NCI-H2227 (cell line): ENCODE measurements around the gene DNTTIP2.
"Not testable (repeated sequence)": the region's sequence is repeated elsewhere in the genome, so short reads cannot be mapped to it uniquely, and the experiment has no call there.

Experiments used
- DNase-seq: peaks from one replicate; lab custom pipeline; 2025; ENCODE audit not compliant: unreplicated experiment; lab: John Stamatoyannopoulos, UW

Gene DNTTIP2, protein sequence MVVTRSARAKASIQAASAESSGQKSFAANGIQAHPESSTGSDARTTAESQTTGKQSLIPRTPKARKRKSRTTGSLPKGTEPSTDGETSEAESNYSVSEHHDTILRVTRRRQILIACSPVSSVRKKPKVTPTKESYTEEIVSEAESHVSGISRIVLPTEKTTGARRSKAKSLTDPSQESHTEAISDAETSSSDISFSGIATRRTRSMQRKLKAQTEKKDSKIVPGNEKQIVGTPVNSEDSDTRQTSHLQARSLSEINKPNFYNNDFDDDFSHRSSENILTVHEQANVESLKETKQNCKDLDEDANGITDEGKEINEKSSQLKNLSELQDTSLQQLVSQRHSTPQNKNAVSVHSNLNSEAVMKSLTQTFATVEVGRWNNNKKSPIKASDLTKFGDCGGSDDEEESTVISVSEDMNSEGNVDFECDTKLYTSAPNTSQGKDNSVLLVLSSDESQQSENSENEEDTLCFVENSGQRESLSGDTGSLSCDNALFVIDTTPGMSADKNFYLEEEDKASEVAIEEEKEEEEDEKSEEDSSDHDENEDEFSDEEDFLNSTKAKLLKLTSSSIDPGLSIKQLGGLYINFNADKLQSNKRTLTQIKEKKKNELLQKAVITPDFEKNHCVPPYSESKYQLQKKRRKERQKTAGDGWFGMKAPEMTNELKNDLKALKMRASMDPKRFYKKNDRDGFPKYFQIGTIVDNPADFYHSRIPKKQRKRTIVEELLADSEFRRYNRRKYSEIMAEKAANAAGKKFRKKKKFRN

GRCh38 chr1:93878889-93879586, at the start of gene DNTTIP2:
TSS of gene DNTTIP2 (minus strand) at chr1:93879206. CDS start at chr1:93879148, 58 bp downstream.
- DNase-seq: peak; percentile 97

DNA sequence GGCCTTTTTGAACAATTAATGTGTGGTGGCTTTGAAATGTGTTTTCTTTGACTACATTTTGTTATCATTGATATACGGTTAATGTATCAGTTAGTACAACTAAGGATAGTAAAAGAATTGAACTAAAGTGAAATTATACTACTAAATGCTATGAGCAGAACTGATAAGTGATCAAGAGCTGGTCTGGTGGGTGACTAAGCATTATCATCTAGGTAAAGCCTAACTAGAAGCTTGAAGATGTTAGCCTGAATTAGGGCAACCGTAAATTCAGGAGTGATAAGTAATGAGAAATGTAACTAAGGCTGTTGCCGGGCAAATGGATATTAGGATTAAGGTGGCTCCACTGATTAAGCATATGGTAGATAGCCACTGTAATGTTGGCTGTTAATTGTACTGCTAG, 46.2 kb upstream of the DNTTIP2 start:
- no peak for DNase-seq

GRCh38 chr1:93919780-93920179, 40.8 kb upstream of the DNTTIP2 start:
- DNase-seq: no peak

DNA sequence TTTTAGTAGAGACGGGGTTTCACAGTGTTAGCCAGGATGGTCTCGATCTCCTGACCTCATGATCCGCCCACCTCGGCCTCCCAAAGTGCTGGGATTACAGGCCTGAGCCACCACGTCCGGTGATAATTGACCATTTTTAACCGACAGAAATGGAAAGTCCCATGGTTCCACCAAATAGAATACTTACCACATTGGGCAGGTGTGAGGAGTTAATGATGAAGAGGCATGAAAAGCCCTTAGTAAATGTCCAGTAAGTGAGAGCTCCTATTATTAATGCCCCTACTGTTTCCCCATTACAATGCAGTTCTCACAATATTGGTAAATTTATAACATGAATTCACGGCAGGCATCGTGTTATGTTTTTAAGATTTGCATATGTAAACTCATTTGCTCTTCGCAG, 38.3 kb upstream of the DNTTIP2 start:
- no peak for DNase-seq

DNA sequence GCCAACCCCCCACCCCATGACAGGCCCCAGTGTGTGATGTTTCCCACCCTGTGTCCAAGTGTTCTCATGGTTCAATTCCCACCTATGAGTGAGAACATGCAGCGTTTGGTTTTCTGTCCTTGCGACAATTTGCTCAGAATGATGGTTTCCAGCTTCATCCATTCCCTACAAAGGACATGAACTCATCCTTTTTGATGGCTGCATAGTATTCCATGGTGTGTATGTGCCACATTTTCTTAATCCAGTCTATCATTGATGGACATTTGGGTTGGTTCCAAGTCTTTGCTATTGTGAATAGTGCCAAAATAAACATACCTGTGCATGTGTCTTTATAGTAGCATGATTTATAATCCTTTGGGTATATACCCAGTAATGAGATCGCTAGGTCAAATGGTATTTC, 31.9 kb upstream of the DNTTIP2 start:
- not testable (repeated sequence) for DNase-seq

- DNase-seq: no peak
Measured at GRCh38 chr1:93910305-93910704, 31.3 kb upstream of the DNTTIP2 start.

- DNase-seq: peak; percentile 96
Measured at GRCh38 chr1:93909146-93910050, 30.4 kb upstream of the DNTTIP2 start, which contains the start of gene GCLM. TSS of gene GCLM (minus strand) at chr1:93909430. CDS start at chr1:93909163, 267 bp downstream.

DNA sequence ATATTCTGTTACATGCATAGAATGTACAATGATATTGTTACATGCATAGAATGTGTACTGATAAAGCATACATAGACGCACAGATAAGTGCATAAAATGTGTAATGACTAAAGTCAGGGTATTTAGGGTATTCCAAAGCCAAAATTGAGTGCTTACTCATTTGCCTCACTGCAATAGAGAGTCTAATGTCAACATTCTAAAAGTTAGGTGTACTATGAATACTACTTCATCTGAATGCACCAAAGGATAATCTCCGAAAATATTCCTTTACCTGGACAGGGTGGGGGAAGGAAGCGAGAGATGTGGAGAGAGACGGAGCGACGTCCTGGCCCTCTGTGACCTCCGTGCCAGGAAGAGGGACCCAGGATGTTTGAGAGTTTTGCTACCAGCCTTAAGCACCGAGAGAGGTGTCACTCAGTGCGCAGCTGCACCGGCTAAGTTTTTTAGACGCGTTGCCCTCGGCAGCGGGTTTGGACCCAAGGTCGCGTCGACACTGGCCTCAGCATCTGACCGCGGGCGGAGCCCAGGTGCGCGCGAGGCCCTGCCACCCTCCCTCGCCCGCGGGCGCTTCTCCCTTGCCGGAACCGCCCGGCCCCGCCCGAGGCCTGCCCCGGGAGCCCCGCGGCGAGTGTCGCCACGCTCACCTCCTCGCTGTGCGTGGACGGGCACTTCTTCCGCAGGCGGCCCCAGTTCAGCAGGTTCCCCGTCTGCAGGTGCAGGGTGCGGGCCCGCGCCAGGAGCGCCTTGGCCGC, 29.6 kb upstream of the DNTTIP2 start:
- DNase-seq: peak; percentile 65

DNA sequence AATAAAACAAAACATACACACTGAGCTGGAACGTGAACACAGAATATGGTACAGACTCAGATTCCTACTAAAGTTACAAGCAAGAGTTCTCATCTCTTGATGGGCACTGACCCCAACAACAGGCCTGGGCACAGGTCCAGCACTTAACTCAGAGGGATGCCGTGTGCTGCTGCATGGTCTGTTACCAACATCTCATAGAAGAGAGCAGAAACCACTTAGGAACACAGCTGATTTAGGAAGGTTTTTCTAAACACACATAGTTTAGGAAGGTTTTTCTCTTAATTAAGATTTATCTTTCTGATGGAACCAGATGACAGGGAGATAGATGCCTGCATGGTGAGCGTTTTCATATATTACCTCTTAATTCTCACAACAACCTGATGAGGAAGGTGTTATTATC, 28.7 kb upstream of the DNTTIP2 start:
- peak; percentile 7 for DNase-seq

- DNase-seq: no peak
Measured at GRCh38 chr1:93906480-93906879, 27.5 kb upstream of the DNTTIP2 start.

- DNase-seq: no peak
Measured at GRCh38 chr1:93905734-93906133, 26.7 kb upstream of the DNTTIP2 start.

DNA sequence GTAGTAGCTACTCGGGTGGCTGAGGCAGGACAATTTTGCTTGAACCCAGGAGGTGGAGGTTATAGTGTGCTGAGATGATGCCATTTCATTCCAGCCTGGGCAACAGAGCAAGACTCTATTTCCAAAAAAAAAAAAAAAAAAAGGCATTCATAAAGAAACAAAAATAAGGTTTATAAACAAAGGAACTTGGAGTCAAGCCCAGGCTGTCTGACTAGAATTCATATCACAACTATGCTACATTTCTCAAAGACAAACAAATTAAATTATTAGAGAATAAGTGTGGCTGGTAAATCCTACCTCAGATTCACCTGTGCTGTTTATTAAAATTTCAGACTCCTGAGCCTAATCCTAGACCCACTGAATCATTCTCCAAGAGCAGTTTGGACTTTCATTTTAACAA, 26.0 kb upstream of the DNTTIP2 start:
- DNase-seq: no peak

DNA sequence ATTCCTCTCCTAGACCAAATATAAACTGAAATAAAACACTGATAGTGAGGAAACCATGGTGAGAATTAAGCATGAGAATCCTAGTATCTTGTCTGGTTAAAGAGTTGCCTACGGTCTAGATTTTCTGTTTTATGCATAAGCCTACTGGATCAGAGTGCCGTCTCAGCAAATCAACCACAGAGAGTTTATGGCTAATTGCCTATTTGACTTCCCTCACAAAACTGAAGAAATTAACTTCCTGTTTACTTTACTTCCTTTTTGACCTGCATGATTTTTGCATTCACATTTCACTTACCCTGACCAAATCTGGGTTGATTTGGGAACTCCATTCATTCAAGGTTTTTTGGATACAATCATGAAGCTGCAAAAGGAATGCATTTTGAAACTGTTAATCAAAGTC, 25.2 kb upstream of the DNTTIP2 start:
- DNase-seq: no peak

DNA sequence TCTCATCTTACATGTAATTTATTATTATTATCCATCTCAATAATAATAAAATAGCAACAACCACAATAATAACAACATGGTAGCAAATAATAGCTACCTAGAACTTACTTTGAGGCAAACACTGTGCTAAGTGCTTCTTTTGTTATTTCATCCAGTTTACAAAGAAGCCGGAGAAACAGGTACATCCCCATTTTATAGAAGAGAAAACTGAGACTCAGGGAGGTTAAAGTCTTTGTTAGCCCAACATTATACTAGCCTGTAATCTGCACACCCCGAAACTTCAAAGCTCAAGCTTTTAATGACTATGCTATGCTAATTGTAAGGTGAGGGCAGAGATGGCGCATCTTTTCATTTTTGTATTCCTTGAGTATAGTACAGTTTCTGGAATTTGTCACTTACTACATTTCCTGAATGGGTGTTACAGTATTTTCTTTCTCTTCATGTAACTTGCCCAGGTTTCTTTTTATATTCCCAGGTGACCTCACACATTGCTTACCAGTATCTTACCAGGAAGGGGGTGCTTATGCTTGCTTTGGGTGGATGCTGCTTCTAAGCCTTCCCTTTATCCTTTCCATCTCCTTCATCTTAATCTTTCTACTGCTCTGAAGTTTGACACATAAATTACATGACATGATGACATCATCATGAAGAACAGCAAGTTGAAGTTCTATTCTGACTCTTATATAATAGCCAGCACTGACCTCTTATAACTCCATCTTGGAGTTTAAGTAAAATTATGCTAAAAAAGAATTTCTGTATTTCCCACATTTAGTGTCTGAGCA, 21.9 kb upstream of the DNTTIP2 start:
- DNase-seq: no peak

DNA sequence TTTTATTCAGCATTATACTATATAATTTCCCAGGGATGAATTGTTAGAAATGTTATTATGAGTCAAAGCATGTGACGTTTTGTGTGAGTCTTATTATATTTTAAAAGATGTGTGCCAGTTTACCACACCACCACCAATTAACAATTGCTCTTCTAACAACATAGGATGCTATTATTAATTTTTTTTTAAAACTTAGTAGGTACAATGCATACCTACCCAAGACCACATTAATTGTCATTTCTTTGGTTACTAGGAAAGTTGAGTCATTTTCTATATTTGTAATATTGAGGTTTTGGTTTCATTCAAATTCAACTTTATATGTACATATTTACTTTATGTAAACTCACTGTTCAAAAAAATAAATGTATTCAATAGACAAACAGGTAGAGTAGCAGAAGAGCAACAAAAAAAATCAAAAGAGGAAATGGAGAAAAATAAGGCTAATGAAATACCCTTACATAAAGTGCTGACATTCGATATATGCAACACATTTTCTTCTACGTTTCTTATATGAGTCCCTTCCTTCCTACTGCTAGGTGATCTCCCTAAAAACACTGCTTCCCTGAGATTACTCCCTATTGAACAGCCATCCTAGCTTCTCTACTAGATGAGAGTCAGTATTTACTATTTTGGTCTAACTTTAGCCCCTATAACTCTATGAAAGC, 20.7 kb upstream of the DNTTIP2 start:
- DNase-seq: no peak

DNA sequence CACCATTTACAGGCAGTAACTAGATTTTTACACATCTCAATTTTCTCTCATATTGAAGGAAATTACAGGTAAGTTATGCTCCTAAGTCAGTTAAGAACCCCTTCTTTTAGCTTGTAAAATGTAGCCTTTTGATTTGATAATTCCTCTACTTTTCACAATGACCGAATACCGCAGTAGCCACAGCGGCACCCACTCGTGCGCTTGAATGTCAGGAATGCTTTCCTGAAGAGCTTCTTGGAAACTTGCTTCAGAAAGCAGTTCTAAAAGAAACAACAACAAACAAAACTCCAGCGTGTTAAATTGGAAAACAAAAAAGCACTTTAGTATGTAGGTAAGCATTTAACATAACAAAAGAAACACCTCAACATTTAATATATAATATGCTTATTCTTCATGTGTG, 9.9 kb upstream of the DNTTIP2 start:
- DNase-seq: no peak

- DNase-seq: no peak
Measured at GRCh38 chr1:93882269-93882668, 3.3 kb upstream of the DNTTIP2 start.

DNA sequence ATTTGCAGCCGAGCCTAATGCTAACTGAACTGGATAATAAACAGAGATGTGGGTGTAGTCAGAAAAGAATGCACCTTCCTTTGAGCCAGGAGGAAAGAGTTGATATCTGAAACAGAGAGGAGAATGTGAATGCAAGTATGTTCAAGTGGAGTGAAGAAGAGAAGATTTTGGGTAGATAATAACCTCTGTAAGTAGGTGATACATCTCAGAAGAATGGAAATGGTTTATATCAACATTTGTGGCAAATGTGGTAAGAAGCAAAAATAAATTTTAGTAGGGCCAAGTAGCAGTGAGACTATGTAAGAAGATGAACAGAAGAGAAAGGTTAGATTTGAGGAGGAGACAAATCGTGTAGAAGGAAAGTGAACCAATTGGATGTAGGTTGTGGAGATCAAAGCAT, 1.7 kb upstream of the DNTTIP2 start:
- DNase-seq: no peak

DNA sequence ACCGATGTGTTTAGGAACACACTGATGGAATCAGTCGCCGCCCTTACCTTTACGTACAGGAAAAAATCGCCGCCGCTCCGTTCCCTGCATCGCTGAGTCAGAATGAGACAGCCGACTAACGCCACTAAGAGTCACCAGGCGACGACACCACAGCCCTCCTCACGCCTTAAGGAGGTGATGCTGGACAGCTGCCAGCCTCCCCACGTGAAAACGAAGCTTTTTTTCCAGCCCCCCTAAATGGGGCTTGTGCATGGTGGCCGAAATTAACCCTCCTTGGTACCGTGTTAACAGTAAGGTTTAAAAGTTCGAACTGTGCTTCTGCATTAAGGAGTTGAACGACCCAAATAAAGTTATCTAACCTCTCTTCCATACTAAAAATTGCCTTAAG, 511 bp downstream of the DNTTIP2 start:
- DNase-seq: peak; percentile 30
